GM23338 (cell line): ENCODE measurements around the gene BNIP5.

ENCODE experiments used
- CTCF ChIP-seq, 2 experiments: fragments of 200-600 bp in 1 of 2; sonication (generic) in 1 of 2; conservative IDR thresholded peaks; 2 replicates each; pipeline versions ENCODE4 v1.5.1 to v1.6.1; 2016 to 2017; ENCODE audit warnings: antibody characterized with exemption in 2 of 2, low read depth in 2 of 2, mild to moderate bottlenecking in 2 of 2, moderate library complexity in 1 of 2
- EZH2 ChIP-seq: fragments of 200-600 bp; sonication (generic); IDR thresholded peaks from one replicate; pipeline ENCODE4 v1.8.0; 2017; ENCODE audit warnings: antibody characterized with exemption, mild to moderate bottlenecking, low read depth; ENCODE audit not compliant: unreplicated experiment
- JUNB ChIP-seq: IDR thresholded peaks from one replicate; pipeline ENCODE4 v1.6.1; 2016; ENCODE audit warnings: antibody characterized with exemption; ENCODE audit not compliant: unreplicated experiment
- REST ChIP-seq: IDR thresholded peaks from one replicate; pipeline ENCODE4 v1.6.1; 2018; ENCODE audit warnings: antibody characterized with exemption; ENCODE audit not compliant: unreplicated experiment
- STAT1 ChIP-seq: IDR thresholded peaks from one replicate; pipeline ENCODE4 v1.6.1; 2016; ENCODE audit warnings: antibody characterized with exemption; ENCODE audit not compliant: unreplicated experiment

- no peak; a peak in 1 of 4 replicates for TF ChIP-seq CTCF (conservative IDR thresholded peaks at IDR 0.05; ENCODE audit: low read depth in 2 of 2)
- TF ChIP-seq EZH2, result no peak
- TF ChIP-seq JUNB, result no peak
- no peak for TF ChIP-seq STAT1
- no peak for TF ChIP-seq REST
Observed at GRCh38 chr6:36329798-36330291, 6.8 kb downstream of the BNIP5 start.
